ENCODE measurements around the gene TMC5. TPM values are rescaled to one million over a fixed set of nuclear protein-coding genes. Genes with fewer than 3 reads are reported as not detected.

The TMC5 gene
- total and polyA plus RNA-seq, 2 of the 13 experiments (the other 11 are each of a cell fraction or from before 2014, with no cell fraction given): 0.09 to 0.41 TPM

GRCh38 chr16:19542138-19542821, 124.6 kb downstream of the TMC5 start (continued):
- TF ChIP-seq TBL1XR1 (IDR thresholded peaks at IDR 0.05; ENCODE audit: borderline replicate concordance, low read length, partially characterized antibody) (no peak), U2AF2 (IDR thresholded peaks at IDR 0.05; ENCODE audit: low read depth, low read length) (no peak), ZBTB1 (CRISPR knock-in tag; IDR thresholded peaks at IDR 0.05; ENCODE audit: borderline replicate concordance) (no peak), ZNF564 (CRISPR knock-in tag; IDR thresholded peaks at IDR 0.05) (no peak), CEBPZ (IDR thresholded peaks at IDR 0.05; ENCODE audit: low read length) (no peak), PHF5A (CRISPR knock-in tag; IDR thresholded peaks at IDR 0.05; ENCODE audit: low read depth, unreplicated experiment) (peak; percentile 85), ZNF512 (CRISPR knock-in tag; IDR thresholded peaks at IDR 0.05) (no peak), ZNF557 (CRISPR knock-in tag; IDR thresholded peaks at IDR 0.05) (no peak), HMGXB3 (CRISPR knock-in tag; IDR thresholded peaks at IDR 0.05; ENCODE audit: borderline replicate concordance) (peak; percentile 65; the same call in 1 of the 2 replicates), EEA1 (CRISPR knock-in tag; IDR thresholded peaks at IDR 0.05; ENCODE audit: borderline replicate concordance) (no peak), ZNF460 (CRISPR knock-in tag; IDR thresholded peaks at IDR 0.05; ENCODE audit: borderline replicate concordance) (no peak), ZC3H13 (CRISPR knock-in tag; IDR thresholded peaks at IDR 0.05) (no peak), FLYWCH1 (CRISPR knock-in tag; IDR thresholded peaks at IDR 0.05) (no peak), ZNF713 (CRISPR knock-in tag; IDR thresholded peaks at IDR 0.05) (no peak)
- TF ChIP-seq, protein P1, sequence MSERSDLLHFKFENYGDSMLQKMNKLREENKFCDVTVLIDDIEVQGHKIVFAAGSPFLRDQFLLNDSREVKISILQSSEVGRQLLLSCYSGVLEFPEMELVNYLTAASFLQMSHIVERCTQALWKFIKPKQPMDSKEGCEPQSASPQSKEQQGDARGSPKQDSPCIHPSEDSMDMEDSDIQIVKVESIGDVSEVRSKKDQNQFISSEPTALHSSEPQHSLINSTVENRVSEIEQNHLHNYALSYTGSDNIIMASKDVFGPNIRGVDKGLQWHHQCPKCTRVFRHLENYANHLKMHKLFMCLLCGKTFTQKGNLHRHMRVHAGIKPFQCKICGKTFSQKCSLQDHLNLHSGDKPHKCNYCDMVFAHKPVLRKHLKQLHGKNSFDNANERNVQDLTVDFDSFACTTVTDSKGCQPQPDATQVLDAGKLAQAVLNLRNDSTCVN (CRISPR knock-in tag; IDR thresholded peaks at IDR 0.05; ENCODE audit: borderline replicate concordance): no peak
- TF ChIP-seq, protein P2, sequence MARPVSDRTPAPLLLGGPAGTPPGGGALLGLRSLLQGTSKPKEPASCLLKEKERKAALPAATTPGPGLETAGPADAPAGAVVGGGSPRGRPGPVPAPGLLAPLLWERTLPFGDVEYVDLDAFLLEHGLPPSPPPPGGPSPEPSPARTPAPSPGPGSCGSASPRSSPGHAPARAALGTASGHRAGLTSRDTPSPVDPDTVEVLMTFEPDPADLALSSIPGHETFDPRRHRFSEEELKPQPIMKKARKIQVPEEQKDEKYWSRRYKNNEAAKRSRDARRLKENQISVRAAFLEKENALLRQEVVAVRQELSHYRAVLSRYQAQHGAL (CRISPR knock-in tag; IDR thresholded peaks at IDR 0.05; ENCODE audit: not compliant biosample characterization): no peak
- TF ChIP-seq, protein P3, sequence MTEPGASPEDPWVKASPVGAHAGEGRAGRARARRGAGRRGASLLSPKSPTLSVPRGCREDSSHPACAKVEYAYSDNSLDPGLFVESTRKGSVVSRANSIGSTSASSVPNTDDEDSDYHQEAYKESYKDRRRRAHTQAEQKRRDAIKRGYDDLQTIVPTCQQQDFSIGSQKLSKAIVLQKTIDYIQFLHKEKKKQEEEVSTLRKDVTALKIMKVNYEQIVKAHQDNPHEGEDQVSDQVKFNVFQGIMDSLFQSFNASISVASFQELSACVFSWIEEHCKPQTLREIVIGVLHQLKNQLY (CRISPR knock-in tag; IDR thresholded peaks at IDR 0.05): peak; percentile 100
